Esophagus squamous epithelium (tissue), 5 donors: ENCODE measurements around the gene N4BP3. TPM values are rescaled to one million over a fixed set of nuclear protein-coding genes. Genes with fewer than 3 reads are reported as not detected.

Source experiments
- DNase-seq: peaks from one replicate; lab custom pipeline; 2025; lab: John Stamatoyannopoulos, UW
- H3K27ac ChIP-seq, 4 donors: fragments of 200-600 bp; sonication (generic); one replicate each; pipeline ENCODE4 v1.5.1; 2016 to 2019; ENCODE audit warnings: mild to moderate bottlenecking in 1 of 4
- H3K27me3 ChIP-seq, 4 donors: fragments of 200-600 bp; sonication (generic); 1 replicate in 3 of 4; 2 replicates in 1 of 4; pipeline versions ENCODE4 v1.5.1 to v1.6.0; 2017 to 2021; ENCODE audit warnings: antibody characterized with exemption in 1 of 4
- H3K36me3 ChIP-seq, 3 donors: fragments of 200-600 bp; sonication (generic); one replicate each; pipeline ENCODE4 v1.5.1; 2016 to 2019
- H3K4me1 ChIP-seq, 3 donors: fragments of 200-600 bp; sonication (generic); one replicate each; pipeline ENCODE4 v1.5.1; 2017 to 2019
- H3K4me3 ChIP-seq, 4 donors: fragments of 200-600 bp; sonication (generic); 1 replicate in 3 of 4; 2 replicates in 1 of 4; pipeline ENCODE4 v1.5.1; 2016 to 2019; ENCODE audit warnings: mild to moderate bottlenecking in 2 of 4, moderate library complexity in 1 of 4
- H3K9me3 ChIP-seq, 3 donors: fragments of 200-600 bp; sonication (generic); one replicate each; pipeline ENCODE4 v1.5.1; 2016 to 2019
- POLR2A ChIP-seq, 4 donors: fragments of 450-650 bp; IDR thresholded peaks; one replicate each; pipeline ENCODE4 v1.6.1; 2017; ENCODE audit warnings: antibody characterized with exemption in 4 of 4, mild to moderate bottlenecking in 4 of 4, moderate library complexity in 3 of 4
- WGBS, 2 donors: methylation state at CpG; one replicate each; pipeline ENCODE4 v1.1.5; 2018; 5-methylcytosine and 5-hydroxymethylcytosine counted together
- intact Hi-C: fragments of 100-400 bp; cut with DNase I; formaldehyde crosslinking; loops from one replicate; pipeline ENCODE4 v1.15.0; 2022
- total RNA-seq, 4 donors: library from RNA; depleted of rRNA; stranded (reverse); fragments of >200 nt; gene quantifications; one replicate each; pipeline ENCODE4 v1.1.0, GENCODE V29; 2016
- TF ChIP-seq, protein P1 (sequence below), 6 experiments: fragments of 450-650 bp in 4 of 6; fragments of 200-600 bp in 2 of 6; sonication (generic) in 2 of 6; IDR thresholded peaks; one replicate each; pipeline ENCODE4 v1.5.1; 2016 to 2019; ENCODE audit warnings: antibody characterized with exemption in 6 of 6, mild to moderate bottlenecking in 4 of 6, moderate library complexity in 4 of 6
- donor health status: DM: yes; HTN: yes; CAD: no.

The N4BP3 gene
- total RNA-seq, 4 donors from 2014 or later, result 14.0 to 32.6 (median 16.1) TPM

DNA sequence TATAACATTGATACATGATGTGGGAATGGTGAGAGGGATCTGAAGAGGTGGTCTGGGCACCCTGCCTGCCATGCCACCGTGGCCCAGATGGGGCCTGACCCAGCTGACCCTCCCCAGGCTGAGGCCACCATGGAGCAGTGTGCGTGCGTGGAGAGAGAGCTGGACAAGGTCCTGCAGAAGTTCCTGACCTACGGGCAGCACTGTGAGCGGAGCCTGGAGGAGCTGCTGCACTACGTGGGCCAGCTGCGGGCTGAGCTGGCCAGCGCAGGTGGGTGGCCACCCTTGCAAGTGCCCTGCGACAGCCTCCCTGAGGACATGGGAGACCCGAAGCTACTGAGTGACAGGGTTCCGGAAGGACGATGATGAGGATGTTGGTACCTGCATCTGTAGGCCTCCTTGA lies 24.7 kb downstream of the N4BP3 start:
- TF ChIP-seq, protein P1, sequence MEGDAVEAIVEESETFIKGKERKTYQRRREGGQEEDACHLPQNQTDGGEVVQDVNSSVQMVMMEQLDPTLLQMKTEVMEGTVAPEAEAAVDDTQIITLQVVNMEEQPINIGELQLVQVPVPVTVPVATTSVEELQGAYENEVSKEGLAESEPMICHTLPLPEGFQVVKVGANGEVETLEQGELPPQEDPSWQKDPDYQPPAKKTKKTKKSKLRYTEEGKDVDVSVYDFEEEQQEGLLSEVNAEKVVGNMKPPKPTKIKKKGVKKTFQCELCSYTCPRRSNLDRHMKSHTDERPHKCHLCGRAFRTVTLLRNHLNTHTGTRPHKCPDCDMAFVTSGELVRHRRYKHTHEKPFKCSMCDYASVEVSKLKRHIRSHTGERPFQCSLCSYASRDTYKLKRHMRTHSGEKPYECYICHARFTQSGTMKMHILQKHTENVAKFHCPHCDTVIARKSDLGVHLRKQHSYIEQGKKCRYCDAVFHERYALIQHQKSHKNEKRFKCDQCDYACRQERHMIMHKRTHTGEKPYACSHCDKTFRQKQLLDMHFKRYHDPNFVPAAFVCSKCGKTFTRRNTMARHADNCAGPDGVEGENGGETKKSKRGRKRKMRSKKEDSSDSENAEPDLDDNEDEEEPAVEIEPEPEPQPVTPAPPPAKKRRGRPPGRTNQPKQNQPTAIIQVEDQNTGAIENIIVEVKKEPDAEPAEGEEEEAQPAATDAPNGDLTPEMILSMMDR (IDR thresholded peaks at IDR 0.05), result no peak
- no peak for TF ChIP-seq POLR2A (IDR thresholded peaks at IDR 0.05)
- H3K9me3 ChIP-seq, result no peaks in the 10 kb centered on the region

DNA sequence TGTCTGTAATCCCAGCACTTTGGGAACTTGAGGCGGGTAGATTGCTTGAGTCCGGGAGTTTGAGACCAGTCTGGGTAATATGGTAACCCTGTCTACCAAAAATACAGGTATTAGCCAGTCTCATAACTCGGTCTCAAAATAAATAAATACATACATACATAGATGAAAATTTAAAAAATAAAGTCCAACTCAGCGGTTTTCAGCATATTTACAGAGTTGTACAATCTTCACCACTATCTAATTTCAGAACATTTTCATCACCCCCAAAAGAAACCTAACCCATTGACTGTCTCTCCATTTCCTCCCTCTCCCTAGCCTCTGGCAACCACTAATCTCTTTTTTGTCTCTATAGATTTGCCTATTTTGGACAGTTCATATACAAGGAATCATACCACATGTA lies 28.2 kb downstream of the N4BP3 start:
- no peak for TF ChIP-seq POLR2A (IDR thresholded peaks at IDR 0.05)
- TF ChIP-seq, protein P1 (IDR thresholded peaks at IDR 0.05), result no peak
- 91 to 99% methylated on average over 4 of the region's 4 CpGs for WGBS, 2 donors
- H3K4me1 ChIP-seq, result peaks cover 10 to 52% (median 12%) of the 10 kb centered on the region in 3 donors
- no peaks in the 10 kb centered on the region for H3K27me3 ChIP-seq
- peaks cover 22 to 99% (median 26%) of the 10 kb centered on the region in 3 donors for H3K36me3 ChIP-seq
- H3K27ac ChIP-seq, result peak overlapping the region in 1 of 4 donors; percentile 87
- no peak for DNase-seq
- no peaks in the 10 kb centered on the region for H3K9me3 ChIP-seq
- no peak overlapping the region for H3K4me3 ChIP-seq
- intact Hi-C loops, result no loop called here

More for the DNA sequence above, 24.7 kb downstream of the N4BP3 start:
- H3K36me3 ChIP-seq, result peaks cover 8 to 99% (median 9%) of the 10 kb centered on the region in 3 donors
- H3K4me3 ChIP-seq, result no peak overlapping the region
- 92 to 94% methylated on average over 8 to 12 of the region's 12 CpGs for WGBS, 2 donors
- H3K27ac ChIP-seq, result no peak overlapping the region
- intact Hi-C loops, result no loop called here
- no peak for DNase-seq
- H3K27me3 ChIP-seq, result no peaks in the 10 kb centered on the region
- peaks cover 0 to 28% (median 0%) of the 10 kb centered on the region in 3 donors for H3K4me1 ChIP-seq

DNA sequence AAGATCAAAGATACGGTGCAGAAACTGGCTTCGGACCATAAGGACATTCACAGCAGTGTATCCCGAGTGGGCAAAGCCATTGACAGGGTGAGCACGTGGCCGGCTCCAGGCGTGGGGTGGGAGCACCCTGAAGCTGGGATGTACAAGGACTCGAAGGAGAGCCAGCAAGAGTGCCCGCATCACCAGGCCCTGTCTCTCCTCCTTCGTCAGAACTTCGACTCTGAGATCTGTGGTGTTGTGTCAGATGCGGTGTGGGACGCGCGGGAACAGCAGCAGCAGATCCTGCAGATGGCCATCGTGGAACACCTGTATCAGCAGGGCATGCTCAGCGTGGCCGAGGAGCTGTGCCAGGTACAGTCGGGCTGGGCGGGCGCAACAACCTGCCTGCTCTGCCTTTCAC lies 29.3 kb downstream of the N4BP3 start:
- Histone ChIP-seq H3K4me1 (peaks cover 12 to 63% (median 16%) of the 10 kb centered on the region in 3 donors), H3K4me3 (no peak overlapping the region), H3K36me3 (peaks cover 32 to 99% (median 37%) of the 10 kb centered on the region in 3 donors), H3K27ac (peak overlapping the region in 2 of 4 donors; percentile 87 to 90), H3K9me3 (no peaks in the 10 kb centered on the region), H3K27me3 (no peaks in the 10 kb centered on the region)
- TF ChIP-seq, protein P1 (IDR thresholded peaks at IDR 0.05), result no peak
- TF ChIP-seq POLR2A (IDR thresholded peaks at IDR 0.05), result no peak
- intact Hi-C loops, result no loop called here
- 86 to 88% methylated on average over 14 to 16 of the region's 20 CpGs for WGBS, 2 donors
- DNase-seq, result no peak

DNA sequence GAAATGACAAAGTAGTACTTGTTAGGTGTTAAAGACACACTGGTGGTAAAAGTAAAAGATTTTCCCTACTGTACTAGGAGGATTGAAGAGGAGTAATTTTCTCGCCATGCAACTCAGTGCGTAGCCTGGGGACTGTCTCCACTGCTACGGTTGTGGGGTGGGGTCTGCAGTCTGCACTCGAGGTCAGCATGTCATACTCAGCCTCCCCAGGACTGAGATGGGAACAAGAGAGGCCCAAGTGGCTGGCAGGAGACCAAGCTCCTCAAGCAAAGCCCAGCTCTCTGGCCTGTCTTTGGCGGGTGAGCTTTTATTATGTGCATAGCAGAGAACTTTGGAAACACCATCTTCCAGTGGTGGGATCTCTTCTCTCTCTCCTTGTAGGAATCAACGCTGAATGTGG lies 29.9 kb downstream of the N4BP3 start:
- no peak for DNase-seq
- no peak for TF ChIP-seq POLR2A (IDR thresholded peaks at IDR 0.05)
- TF ChIP-seq, protein P1 (IDR thresholded peaks at IDR 0.05), result no peak
- no peaks in the 10 kb centered on the region for H3K27me3 ChIP-seq
- peaks cover 12 to 64% (median 16%) of the 10 kb centered on the region in 3 donors for H3K4me1 ChIP-seq
- peak overlapping the region in 2 of 4 donors; percentile 87 to 90 for H3K27ac ChIP-seq
- H3K4me3 ChIP-seq, result no peak overlapping the region
- intact Hi-C loops, result no loop called here
- WGBS, 2 donors, result 70% methylated on average over 3 to 5 of the region's 6 CpGs
- H3K36me3 ChIP-seq, result peaks cover 38 to 99% (median 43%) of the 10 kb centered on the region in 3 donors
- no peaks in the 10 kb centered on the region for H3K9me3 ChIP-seq

DNA sequence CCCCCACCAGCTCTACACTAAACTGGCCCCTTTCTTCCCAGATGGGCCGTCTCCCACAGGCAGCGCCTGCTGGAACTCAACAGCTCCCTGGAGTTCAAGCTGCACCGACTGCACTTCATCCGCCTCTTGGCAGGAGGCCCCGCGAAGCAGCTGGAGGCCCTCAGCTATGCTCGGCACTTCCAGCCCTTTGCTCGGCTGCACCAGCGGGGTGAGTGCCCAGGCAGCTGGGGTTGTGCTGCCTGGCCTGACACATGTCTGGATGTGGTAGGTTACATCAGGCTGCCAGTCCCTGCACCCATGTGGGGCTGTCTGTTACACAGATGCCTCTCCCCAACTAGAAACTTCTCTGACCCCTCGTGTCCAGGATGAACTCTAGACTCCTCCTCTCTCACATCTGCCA lies 30.6 kb downstream of the N4BP3 start:
- H3K27me3 ChIP-seq, result no peaks in the 10 kb centered on the region
- H3K36me3 ChIP-seq, result peaks cover 44 to 99% (median 50%) of the 10 kb centered on the region in 3 donors
- no peak overlapping the region for H3K4me3 ChIP-seq
- no peak for TF ChIP-seq POLR2A (IDR thresholded peaks at IDR 0.05)
- TF ChIP-seq, protein P1 (IDR thresholded peaks at IDR 0.05), result no peak
- DNase-seq, result no peak
- peak overlapping the region; percentile 34 to 90 (median 80) for H3K27ac ChIP-seq
- peaks cover 12 to 70% (median 16%) of the 10 kb centered on the region in 3 donors for H3K4me1 ChIP-seq
- intact Hi-C loops, result no loop called here
- no peaks in the 10 kb centered on the region for H3K9me3 ChIP-seq
- 51 to 69% methylated on average over 3 to 9 of the region's 10 CpGs for WGBS, 2 donors
